SH-SY5Y (cell line): ENCODE measurements around the gene GALNT6.

Experiments
- GATA2 ChIP-seq: IDR thresholded peaks from 2 replicates; pipeline ENCODE4 v1.6.1; 2011; ENCODE audit warnings: mild to moderate bottlenecking, low read depth, low read length
- GATA3 ChIP-seq: IDR thresholded peaks from 2 replicates; pipeline ENCODE4 v1.6.1; 2011; ENCODE audit warnings: low read depth, mild to moderate bottlenecking, low read length, moderate library complexity

DNA sequence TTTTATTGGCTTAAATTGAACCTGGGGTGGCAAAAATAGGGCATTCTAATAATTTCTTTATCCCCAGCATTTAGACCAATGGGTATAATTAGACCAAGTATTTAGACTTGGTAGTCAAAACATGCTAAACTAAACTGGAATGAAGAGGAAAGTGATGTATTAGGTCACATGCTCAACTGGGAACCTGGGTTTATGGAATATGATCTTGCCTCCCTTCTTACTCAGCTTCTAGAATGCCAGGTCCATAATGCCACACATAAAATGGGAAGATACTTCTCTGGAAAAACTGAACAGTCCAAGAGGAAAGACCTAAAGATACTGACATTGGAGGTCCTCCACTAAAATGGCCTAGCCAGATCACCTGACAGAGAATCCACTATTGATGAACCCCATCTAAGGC lies 61.0 kb downstream of the GALNT6 start:
- TF ChIP-seq GATA2 (no peak), GATA3 (no peak)
